GM23338 (cell line): ENCODE data around the gene GH1. TPM values are rescaled to one million over a fixed set of nuclear protein-coding genes. Genes with fewer than 3 reads are reported as not detected.
A peak's percentile ranks its signal among the peaks of the same experiment; 100 is the strongest.
"Not testable (repeated sequence)": the region's sequence is repeated elsewhere in the genome, so short reads cannot be mapped to it uniquely, and the experiment has no call there.

Experiments used
- ATAC-seq: fragments of 200-7000 bp; cut with Tn5 transposase; 3 replicates; pipeline ENCODE4 v1.9.1; 2020
- DNase-seq: peaks from one replicate; pipeline ENCODE4 v3.0.0-alpha.2; 2015; ENCODE audit warnings: low spot score
- H2AFZ ChIP-seq: fragments of 200-600 bp; sonication (generic); 2 replicates; pipeline ENCODE4 v1.8.0; 2016; ENCODE audit warnings: antibody characterized with exemption, mild to moderate bottlenecking, moderate library complexity
- H3F3A ChIP-seq: fragments of 200-600 bp; sonication (generic); replicated peaks from 2 replicates; pipeline ENCODE4 v1.8.0; 2017; ENCODE audit warnings: antibody characterized with exemption, mixed run types, low read depth
- H3K27ac ChIP-seq: fragments of 200-600 bp; sonication (generic); 2 replicates; pipeline ENCODE4 v1.6.1; 2016; ENCODE audit warnings: low read depth
- H3K27me3 ChIP-seq: fragments of 200-600 bp; sonication (generic); 2 replicates; pipeline ENCODE4 v1.8.0; 2016; ENCODE audit warnings: mild to moderate bottlenecking, mixed run types, moderate library complexity; ENCODE audit not compliant: insufficient read depth
- H3K36me3 ChIP-seq: fragments of 200-600 bp; sonication (generic); 2 replicates; pipeline ENCODE4 v1.8.0; 2016; ENCODE audit warnings: mild to moderate bottlenecking; ENCODE audit not compliant: insufficient read depth
- H3K4me1 ChIP-seq: fragments of 200-600 bp; sonication (generic); 2 replicates; pipeline ENCODE4 v1.8.0; 2016; ENCODE audit warnings: mild to moderate bottlenecking, moderate library complexity; ENCODE audit not compliant: insufficient read depth
- H3K4me2 ChIP-seq: fragments of 200-600 bp; sonication (generic); 2 replicates; pipeline ENCODE4 v1.7.1; 2017; ENCODE audit warnings: mixed run types
- H3K4me3 ChIP-seq: fragments of 200-600 bp; sonication (generic); 2 replicates; pipeline ENCODE4 v1.6.1; 2016; ENCODE audit warnings: mixed run types
- H3K79me2 ChIP-seq: fragments of 200-600 bp; sonication (generic); replicated peaks from 2 replicates; pipeline ENCODE4 v1.8.0; 2017; ENCODE audit warnings: mild to moderate bottlenecking; ENCODE audit not compliant: insufficient read depth
- H3K9me2 ChIP-seq: fragments of 200-600 bp; sonication (generic); 2 replicates; pipeline ENCODE4 v1.8.0; 2017; ENCODE audit not compliant: insufficient read depth
- H4K20me1 ChIP-seq: fragments of 200-600 bp; sonication (generic); replicated peaks from 2 replicates; pipeline ENCODE4 v1.8.0; 2017; ENCODE audit warnings: mild to moderate bottlenecking; ENCODE audit not compliant: insufficient read depth
- H3K27ac Mint-ChIP-seq: 2 replicates; pipeline ENCODE4 v1.8.0; 2020; ENCODE audit warnings: inconsistent platforms, mild to moderate bottlenecking, moderate library complexity, mixed read lengths
- H3K27me3 Mint-ChIP-seq: 3 replicates; pipeline ENCODE4 v1.8.0; 2022; ENCODE audit warnings: low read depth, mild to moderate bottlenecking, moderate library complexity, mixed read lengths, inconsistent platforms; ENCODE audit not compliant: insufficient read depth, poor library complexity
- H3K36me3 Mint-ChIP-seq: 3 replicates; pipeline ENCODE4 v1.8.0; 2021; ENCODE audit warnings: low read depth, mild to moderate bottlenecking, inconsistent platforms, moderate library complexity, mixed read lengths
- H3K4me1 Mint-ChIP-seq: 3 replicates; pipeline ENCODE4 v1.8.0; 2020; ENCODE audit warnings: mild to moderate bottlenecking, inconsistent platforms, mixed read lengths
- H3K4me3 Mint-ChIP-seq: 3 replicates; pipeline ENCODE4 v1.8.0; 2021; ENCODE audit warnings: moderate library complexity, mild to moderate bottlenecking, inconsistent platforms, mixed read lengths
- H3K9me3 Mint-ChIP-seq: 3 replicates; pipeline ENCODE4 v1.8.0; 2020; ENCODE audit warnings: moderate library complexity, mild to moderate bottlenecking, inconsistent platforms, mixed read lengths
- CREB1 ChIP-seq: fragments of 250-450 bp; sonication (Bioruptor Pico); IDR thresholded peaks from 2 replicates; pipeline ENCODE4 v1.5.0; 2020; ENCODE audit warnings: low read depth, mild to moderate bottlenecking, moderate library complexity
- CTCF ChIP-seq, 2 experiments: fragments of 200-600 bp in 1 of 2; sonication (generic) in 1 of 2; conservative IDR thresholded peaks; 2 replicates each; pipeline versions ENCODE4 v1.5.1 to v1.6.1; 2016 to 2017; ENCODE audit warnings: antibody characterized with exemption in 2 of 2, low read depth in 2 of 2, mild to moderate bottlenecking in 2 of 2, moderate library complexity in 1 of 2
- EZH2 ChIP-seq: fragments of 200-600 bp; sonication (generic); IDR thresholded peaks from one replicate; pipeline ENCODE4 v1.8.0; 2017; ENCODE audit warnings: antibody characterized with exemption, mild to moderate bottlenecking, low read depth; ENCODE audit not compliant: unreplicated experiment
- EZH2phosphoT487 ChIP-seq: fragments of 200-600 bp; sonication (generic); IDR thresholded peaks from one replicate; pipeline ENCODE4 v1.8.1; 2018; ENCODE audit warnings: antibody characterized with exemption; ENCODE audit not compliant: unreplicated experiment
- JUNB ChIP-seq: IDR thresholded peaks from one replicate; pipeline ENCODE4 v1.6.1; 2016; ENCODE audit warnings: antibody characterized with exemption; ENCODE audit not compliant: unreplicated experiment
- NANOG ChIP-seq: IDR thresholded peaks from 2 replicates; pipeline ENCODE4 v1.6.1; 2016; ENCODE audit warnings: antibody characterized with exemption, borderline replicate concordance
- POLR2AphosphoS5 ChIP-seq: IDR thresholded peaks from 2 replicates; pipeline ENCODE4 v1.6.1; 2016; ENCODE audit warnings: antibody characterized with exemption, low read depth
- REST ChIP-seq: IDR thresholded peaks from one replicate; pipeline ENCODE4 v1.6.1; 2018; ENCODE audit warnings: antibody characterized with exemption; ENCODE audit not compliant: unreplicated experiment
- ZNF114 ChIP-seq: fragments of 250-450 bp; sonication (Bioruptor Pico); IDR thresholded peaks from 2 replicates; pipeline ENCODE4 v1.5.0; 2020; ENCODE audit warnings: mild to moderate bottlenecking, moderate library complexity
- ZNF331 ChIP-seq: fragments of 250-450 bp; sonication (Bioruptor Pico); IDR thresholded peaks from 2 replicates; pipeline ENCODE4 v1.5.0; 2020; ENCODE audit warnings: low read depth, mild to moderate bottlenecking, moderate library complexity
- polyA plus RNA-seq: library from polyadenylated mRNA; unstranded; fragments of >200 nt; fragmentation: Nextera tagmentation; extraction: Ambion mirVana; gene quantifications from 2 replicates; pipeline ENCODE4 v1.2.1, GENCODE V29; 2016
- total RNA-seq: library from RNA; depleted of rRNA; stranded (reverse); fragments of >200 nt; shearing (Covaris generic); gene quantifications from 2 replicates; pipeline ENCODE4 v1.2.3, GENCODE V29; 2014
- TF ChIP-seq, protein P1 (sequence below): IDR thresholded peaks from 2 replicates; pipeline ENCODE4 v1.6.1; 2016; ENCODE audit warnings: antibody characterized with exemption

The GH1 gene
- total and polyA plus RNA-seq, 2 experiments from 2014 or later, result 0.57 TPM; not detected in 1

DNA sequence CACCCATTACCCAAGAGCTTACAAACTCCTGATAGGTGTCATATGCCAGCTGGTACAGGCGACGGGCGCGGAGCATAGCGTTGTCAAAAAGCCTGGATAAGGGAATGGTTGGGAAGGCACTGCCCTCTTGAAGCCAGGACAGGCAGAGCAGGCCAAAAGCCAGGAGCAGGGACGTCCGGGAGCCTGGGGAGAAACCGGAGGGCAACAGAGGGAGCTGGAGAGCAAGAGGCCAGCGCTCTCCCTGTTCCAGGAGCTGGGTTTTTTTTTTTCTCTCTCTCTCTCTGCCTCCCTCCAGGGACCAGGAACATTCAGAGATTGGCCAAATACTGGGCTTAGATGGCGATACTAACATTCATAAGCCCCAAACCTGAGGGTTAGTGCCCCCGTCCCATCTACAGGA lies 37.3 kb downstream of the GH1 start:
- H3K27me3 ChIP-seq, H3K27ac Mint-ChIP-seq, H3K27ac ChIP-seq, H3K79me2 ChIP-seq, H3K9me2 ChIP-seq, H3K36me3 Mint-ChIP-seq, H3K36me3 ChIP-seq, H3K9me3 Mint-ChIP-seq, H3F3A ChIP-seq, H3K27me3 Mint-ChIP-seq, H4K20me1 ChIP-seq: not testable (repeated sequence)
- ATAC-seq, result peak; percentile 86
- peaks cover 16% of the 10 kb centered on the region for H3K4me1 Mint-ChIP-seq
- H3K4me1 ChIP-seq, result peaks cover 14% of the 10 kb centered on the region; the same call in 1 of the 2 replicates
- TF ChIP-seq CTCF (conservative IDR thresholded peaks at IDR 0.05; ENCODE audit: low read depth in 2 of 2) (peak; percentile 42 to 56), CREB1 (CRISPR knock-in tag) (0 out of 2 replicates have a peak, but pooled peaks have one; percentile 22)
- peak overlapping the region; percentile 30; the same call in 1 of the 3 replicates for H3K4me3 Mint-ChIP-seq
- H3K4me3 ChIP-seq, result peak overlapping the region; percentile 24; the same call in 1 of the 2 replicates
- peak overlapping the region; percentile 49 for H3K4me2 ChIP-seq
- peak; percentile 81 for DNase-seq
- peak overlapping the region; percentile 95 for H2AFZ ChIP-seq

DNA sequence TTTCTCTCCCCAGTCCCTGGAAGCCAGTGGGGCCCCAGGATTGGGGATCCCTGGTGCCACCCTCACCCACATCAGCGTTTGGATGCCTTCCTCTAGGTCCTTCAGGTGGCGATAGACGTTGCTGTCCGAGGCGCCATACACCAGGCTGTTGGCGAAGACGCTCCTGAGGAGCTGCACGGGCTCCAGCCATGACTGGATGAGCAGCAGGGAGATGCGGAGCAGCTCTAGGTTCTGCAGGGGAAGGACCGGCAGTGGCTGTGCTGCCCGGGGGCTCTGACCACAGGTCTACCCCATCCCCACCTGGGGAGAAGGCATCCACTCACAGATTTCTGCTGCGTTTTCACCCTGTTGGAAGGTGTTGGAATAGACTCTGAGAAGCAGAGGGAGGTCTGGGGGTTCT lies 37.9 kb downstream of the GH1 start:
- peak overlapping the region; percentile 24; the same call in 1 of the 2 replicates for H3K4me3 ChIP-seq
- Mint-ChIP-seq H3K4me3 (peak overlapping the region; percentile 30; the same call in 1 of the 3 replicates), H3K36me3 (no peaks in the 10 kb centered on the region), H3K27ac (no peak overlapping the region), H3K27me3 (peaks cover 3% of the 10 kb centered on the region), H3K4me1 (peaks cover 16% of the 10 kb centered on the region), H3K9me3 (no peaks in the 10 kb centered on the region; the same call in 2 of the 3 replicates)
- H2AFZ ChIP-seq, result peak overlapping the region; percentile 95
- ATAC-seq (no peak), DNase-seq (no peak)
- no peaks in the 10 kb centered on the region for H3F3A ChIP-seq
- H3K9me2 ChIP-seq, result no peaks in the 10 kb centered on the region
- H3K27me3 ChIP-seq, result no peaks in the 10 kb centered on the region
- peaks cover 14% of the 10 kb centered on the region; the same call in 1 of the 2 replicates for H3K4me1 ChIP-seq
- no peaks in the 10 kb centered on the region for H3K79me2 ChIP-seq
- no peaks in the 10 kb centered on the region for H3K36me3 ChIP-seq
- H4K20me1 ChIP-seq, result no peaks in the 10 kb centered on the region
- peak overlapping the region; percentile 49; the same call in 1 of the 2 replicates for H3K4me2 ChIP-seq
- no peak overlapping the region for H3K27ac ChIP-seq
- TF ChIP-seq POLR2AphosphoS5 (no peak), NANOG (no peak), CTCF (conservative IDR thresholded peaks at IDR 0.05; ENCODE audit: low read depth in 2 of 2) (no peak), ZNF331 (CRISPR knock-in tag) (no peak), ZNF114 (no peak), JUNB (no peak), EZH2 (no peak), CREB1 (CRISPR knock-in tag) (no peak), REST (no peak), EZH2phosphoT487 (no peak)
- TF ChIP-seq, protein P1, sequence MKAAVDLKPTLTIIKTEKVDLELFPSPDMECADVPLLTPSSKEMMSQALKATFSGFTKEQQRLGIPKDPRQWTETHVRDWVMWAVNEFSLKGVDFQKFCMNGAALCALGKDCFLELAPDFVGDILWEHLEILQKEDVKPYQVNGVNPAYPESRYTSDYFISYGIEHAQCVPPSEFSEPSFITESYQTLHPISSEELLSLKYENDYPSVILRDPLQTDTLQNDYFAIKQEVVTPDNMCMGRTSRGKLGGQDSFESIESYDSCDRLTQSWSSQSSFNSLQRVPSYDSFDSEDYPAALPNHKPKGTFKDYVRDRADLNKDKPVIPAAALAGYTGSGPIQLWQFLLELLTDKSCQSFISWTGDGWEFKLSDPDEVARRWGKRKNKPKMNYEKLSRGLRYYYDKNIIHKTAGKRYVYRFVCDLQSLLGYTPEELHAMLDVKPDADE, result no peak
